OCI-LY1 (cell line): ENCODE data around the gene STMN1.

Source experiments
- H2AFZ ChIP-seq: fragments of 200-600 bp; sonication (generic), shearing (Covaris generic); 2 replicates; pipeline ENCODE4 v1.6.0; 2014; ENCODE audit warnings: antibody characterized with exemption, mild to moderate bottlenecking, low read length
- H3F3A ChIP-seq: fragments of 200-600 bp; sonication (generic), shearing (Covaris generic); 2 replicates; pipeline ENCODE4 v1.6.0; 2014; ENCODE audit warnings: mild to moderate bottlenecking, antibody characterized with exemption, low read length, moderate library complexity; ENCODE audit not compliant: insufficient read depth
- H3K27ac ChIP-seq: fragments of 200-600 bp; sonication (generic); 2 replicates; pipeline ENCODE4 v1.5.1; 2014; ENCODE audit warnings: low read length, mixed run types, mild to moderate bottlenecking, low read depth; ENCODE audit not compliant: poor library complexity, severe bottlenecking
- H3K27me3 ChIP-seq: fragments of 200-600 bp; sonication (generic); 2 replicates; pipeline ENCODE4 v1.6.0; 2014; ENCODE audit warnings: antibody characterized with exemption, mild to moderate bottlenecking, low read length, moderate library complexity; ENCODE audit not compliant: insufficient read depth
- H3K36me3 ChIP-seq: fragments of 200-600 bp; sonication (generic); 2 replicates; pipeline ENCODE4 v1.6.1; 2014; ENCODE audit warnings: mild to moderate bottlenecking, antibody characterized with exemption, low read length, moderate library complexity, mixed read lengths; ENCODE audit not compliant: insufficient read depth
- H3K4me1 ChIP-seq: fragments of 200-600 bp; sonication (generic); 2 replicates; pipeline ENCODE4 v1.5.1; 2014; ENCODE audit warnings: mild to moderate bottlenecking, low read length, moderate library complexity; ENCODE audit not compliant: insufficient read depth, severe bottlenecking
- H3K4me2 ChIP-seq: fragments of 200-600 bp; sonication (generic), shearing (Covaris generic); 2 replicates; pipeline ENCODE4 v1.6.1; 2014; ENCODE audit warnings: low read length
- H3K4me3 ChIP-seq: fragments of 200-600 bp; sonication (generic); 2 replicates; pipeline ENCODE4 v1.5.1; 2014; ENCODE audit warnings: low read length, low read depth, mild to moderate bottlenecking, mixed read lengths; ENCODE audit not compliant: poor library complexity, severe bottlenecking
- H3K79me2 ChIP-seq: fragments of 200-600 bp; shearing (Covaris generic); 2 replicates; pipeline ENCODE4 v1.6.1; 2016; ENCODE audit warnings: mixed run types, low read length, mixed read lengths; ENCODE audit not compliant: insufficient read depth
- H3K9ac ChIP-seq: fragments of 200-600 bp; sonication (generic), shearing (Covaris generic); 2 replicates; pipeline ENCODE4 v1.6.1; 2014; ENCODE audit warnings: mild to moderate bottlenecking, low read length, mixed read lengths
- H3K9me2 ChIP-seq: fragments of 200-600 bp; sonication (generic), shearing (Covaris generic); 2 replicates; pipeline ENCODE4 v1.6.1; 2014; ENCODE audit warnings: low read depth, mild to moderate bottlenecking, low read length, mixed read lengths
- H3K9me3 ChIP-seq: fragments of 200-600 bp; shearing (Covaris generic); 2 replicates; pipeline ENCODE4 v1.6.1; 2014; ENCODE audit warnings: low read length, mixed read lengths
- H4K20me1 ChIP-seq: fragments of 200-600 bp; sonication (generic), shearing (Covaris generic); 2 replicates; pipeline ENCODE4 v1.6.0; 2016; ENCODE audit warnings: mild to moderate bottlenecking, low read length; ENCODE audit not compliant: insufficient read depth
- EZH2 ChIP-seq: fragments of 200-600 bp; sonication (generic), shearing (Covaris generic); IDR thresholded peaks from 2 replicates; pipeline ENCODE4 v1.8.0; 2017; ENCODE audit warnings: borderline replicate concordance, mixed run types, mild to moderate bottlenecking, antibody characterized with exemption, low read length, moderate library complexity, mixed read lengths
- TF ChIP-seq, protein P1 (sequence below): fragments of 200-600 bp; sonication (generic), shearing (Covaris generic); IDR thresholded peaks from 2 replicates; pipeline ENCODE4 v1.5.1; 2017; ENCODE audit warnings: mild to moderate bottlenecking, antibody characterized with exemption, low read length, moderate library complexity, mixed read lengths

Gene STMN1

DNA sequence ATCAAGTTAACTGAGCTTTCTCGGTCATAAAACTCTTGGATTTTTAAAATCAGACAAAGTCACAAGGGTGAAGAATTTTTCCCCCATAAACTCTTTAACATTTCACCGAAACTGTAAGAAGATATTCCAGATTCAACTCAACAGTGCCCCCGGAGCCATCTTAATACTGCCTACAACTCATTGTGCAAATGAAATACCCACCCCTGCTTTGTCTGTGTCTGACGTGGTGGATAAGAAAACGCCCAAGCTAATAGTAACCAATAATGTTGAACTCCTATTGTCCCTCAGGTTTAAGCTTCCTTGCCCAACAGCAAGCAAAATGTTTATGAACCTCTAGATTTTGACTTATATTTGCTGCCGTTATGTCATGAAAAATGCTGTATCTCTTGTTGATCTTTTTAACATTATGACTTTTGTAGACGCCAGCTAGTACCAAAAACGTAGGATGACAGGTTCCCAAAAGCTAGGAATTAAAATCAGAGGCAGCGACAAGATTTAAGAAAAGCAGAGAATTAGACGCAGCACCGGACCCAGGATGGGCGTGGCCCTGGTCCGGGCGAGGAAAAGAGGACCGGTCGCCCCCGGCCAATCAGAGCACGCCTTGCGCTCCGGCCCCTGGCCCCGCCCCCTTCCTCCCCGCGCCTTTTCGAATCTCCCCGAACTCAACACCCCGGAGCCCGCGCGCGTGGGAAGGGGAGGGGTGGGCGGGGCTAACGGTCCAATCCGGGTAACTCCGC is 1.1 kb downstream of the STMN1 start:
- peak overlapping the region; percentile 100 for H3K4me3 ChIP-seq
- peaks cover 51% of the 10 kb centered on the region for H3K36me3 ChIP-seq
- H3K9ac ChIP-seq = peak overlapping the region; percentile 100
- H2AFZ ChIP-seq = no peak overlapping the region
- H3K79me2 ChIP-seq = peaks cover 34% of the 10 kb centered on the region
- no peaks in the 10 kb centered on the region for H3K9me3 ChIP-seq
- no peak for TF ChIP-seq EZH2
- TF ChIP-seq, protein P1, sequence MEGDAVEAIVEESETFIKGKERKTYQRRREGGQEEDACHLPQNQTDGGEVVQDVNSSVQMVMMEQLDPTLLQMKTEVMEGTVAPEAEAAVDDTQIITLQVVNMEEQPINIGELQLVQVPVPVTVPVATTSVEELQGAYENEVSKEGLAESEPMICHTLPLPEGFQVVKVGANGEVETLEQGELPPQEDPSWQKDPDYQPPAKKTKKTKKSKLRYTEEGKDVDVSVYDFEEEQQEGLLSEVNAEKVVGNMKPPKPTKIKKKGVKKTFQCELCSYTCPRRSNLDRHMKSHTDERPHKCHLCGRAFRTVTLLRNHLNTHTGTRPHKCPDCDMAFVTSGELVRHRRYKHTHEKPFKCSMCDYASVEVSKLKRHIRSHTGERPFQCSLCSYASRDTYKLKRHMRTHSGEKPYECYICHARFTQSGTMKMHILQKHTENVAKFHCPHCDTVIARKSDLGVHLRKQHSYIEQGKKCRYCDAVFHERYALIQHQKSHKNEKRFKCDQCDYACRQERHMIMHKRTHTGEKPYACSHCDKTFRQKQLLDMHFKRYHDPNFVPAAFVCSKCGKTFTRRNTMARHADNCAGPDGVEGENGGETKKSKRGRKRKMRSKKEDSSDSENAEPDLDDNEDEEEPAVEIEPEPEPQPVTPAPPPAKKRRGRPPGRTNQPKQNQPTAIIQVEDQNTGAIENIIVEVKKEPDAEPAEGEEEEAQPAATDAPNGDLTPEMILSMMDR = peak; percentile 27; the same call in 1 of the 2 replicates
- peak overlapping the region; percentile 90 for H3K27ac ChIP-seq
- H3K9me2 ChIP-seq = no peaks in the 10 kb centered on the region
- H3K27me3 ChIP-seq = no peaks in the 10 kb centered on the region
- no peaks in the 10 kb centered on the region for H4K20me1 ChIP-seq
- H3K4me1 ChIP-seq = peaks cover 36% of the 10 kb centered on the region
- H3K4me2 ChIP-seq = peak overlapping the region; percentile 99
- no peaks in the 10 kb centered on the region; the same call in 1 of the 2 replicates for H3F3A ChIP-seq

DNA sequence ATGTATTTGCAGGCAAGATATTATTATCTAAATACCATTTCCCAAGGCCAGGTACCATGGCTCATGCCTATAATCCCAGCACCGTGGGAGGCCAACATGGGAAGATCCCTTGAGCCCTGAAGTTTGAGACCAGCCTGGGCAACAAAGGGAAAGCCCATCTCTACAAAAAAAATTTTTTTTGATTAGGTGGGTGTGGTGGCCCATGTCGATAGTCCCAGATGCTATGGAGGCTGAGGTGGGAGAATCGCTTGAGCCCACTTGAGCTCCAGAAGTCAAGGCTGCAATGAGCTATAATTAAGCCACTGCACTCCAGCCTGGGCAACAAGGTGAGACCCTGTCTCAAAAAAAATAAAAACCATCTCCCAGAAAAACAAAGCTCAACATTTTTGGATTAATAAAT is 2.2 kb downstream of the STMN1 start:
- no peaks in the 10 kb centered on the region; the same call in 1 of the 2 replicates for H3F3A ChIP-seq

DNA sequence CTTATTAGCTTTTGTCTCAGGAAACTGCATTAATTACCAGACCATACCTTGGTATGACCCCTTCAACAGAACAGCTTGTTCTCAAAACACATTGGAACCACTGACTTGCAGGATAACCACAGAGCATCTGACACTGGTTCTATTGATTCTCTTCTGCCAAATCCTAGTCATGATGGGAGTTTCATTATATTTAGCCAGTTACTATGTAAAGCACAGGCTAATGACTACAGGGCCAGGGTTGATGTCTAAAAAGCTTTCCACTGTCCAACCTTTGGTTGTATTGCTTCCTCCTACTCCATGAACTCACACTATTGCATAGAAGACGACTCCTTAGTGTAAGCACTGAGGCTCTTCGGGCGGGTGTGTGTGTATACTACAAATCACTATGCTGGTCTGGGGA is 3.8 kb downstream of the STMN1 start:
- no peak for TF ChIP-seq EZH2
- TF ChIP-seq, protein P1 = no peak
- Histone ChIP-seq H3F3A (peaks cover 4% of the 10 kb centered on the region), H4K20me1 (no peaks in the 10 kb centered on the region), H2AFZ (no peak overlapping the region), H3K4me1 (peaks cover 36% of the 10 kb centered on the region), H3K9me2 (no peaks in the 10 kb centered on the region), H3K27ac (no peak overlapping the region), H3K9me3 (no peaks in the 10 kb centered on the region), H3K27me3 (no peaks in the 10 kb centered on the region), H3K36me3 (peaks cover 78% of the 10 kb centered on the region), H3K4me3 (no peak overlapping the region), H3K4me2 (no peak overlapping the region; the same call in 1 of the 2 replicates), H3K79me2 (peaks cover 34% of the 10 kb centered on the region), H3K9ac (no peak overlapping the region)

More for the DNA sequence above, 2.2 kb downstream of the STMN1 start:
- no peaks in the 10 kb centered on the region for H3K9me3 ChIP-seq
- no peak overlapping the region for H2AFZ ChIP-seq
- H3K36me3 ChIP-seq = peaks cover 63% of the 10 kb centered on the region
- H3K9me2 ChIP-seq = no peaks in the 10 kb centered on the region
- H3K9ac ChIP-seq = peak overlapping the region; percentile 100
- H4K20me1 ChIP-seq = no peaks in the 10 kb centered on the region
- H3K27ac ChIP-seq = no peak overlapping the region
- peak overlapping the region; percentile 100 for H3K4me3 ChIP-seq
- peaks cover 36% of the 10 kb centered on the region for H3K4me1 ChIP-seq
- no peaks in the 10 kb centered on the region for H3K27me3 ChIP-seq
- H3K4me2 ChIP-seq = peak overlapping the region; percentile 99
- TF ChIP-seq, protein P1 = no peak
- TF ChIP-seq EZH2 = no peak
- H3K79me2 ChIP-seq = peaks cover 34% of the 10 kb centered on the region
